HG02763 (cell line): ENCODE measurements around the gene FADS6.

Source experiments
- ATAC-seq: cut with Tn5 transposase; IDR thresholded peaks from one replicate; pipeline ENCODE4 v1.9.1; 2021; ENCODE audit warnings: mild to moderate bottlenecking, moderate library complexity; ENCODE audit not compliant: unreplicated experiment

The FADS6 gene, protein sequence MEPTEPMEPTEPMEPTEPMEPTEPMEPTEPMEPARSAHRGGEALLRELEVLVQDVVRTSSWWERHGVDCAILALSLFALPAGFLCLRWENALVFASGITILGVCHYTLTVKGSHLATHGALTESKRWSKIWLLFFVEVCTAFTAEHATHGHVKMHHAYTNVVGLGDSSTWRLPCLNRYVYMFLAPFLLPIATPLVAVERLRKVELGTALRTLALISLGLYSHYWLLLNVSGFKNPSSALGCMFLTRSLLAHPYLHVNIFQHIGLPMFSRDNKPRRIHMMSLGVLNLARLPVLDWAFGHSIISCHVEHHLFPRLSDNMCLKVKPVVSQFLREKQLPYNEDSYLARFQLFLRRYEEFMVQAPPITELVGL

DNA sequence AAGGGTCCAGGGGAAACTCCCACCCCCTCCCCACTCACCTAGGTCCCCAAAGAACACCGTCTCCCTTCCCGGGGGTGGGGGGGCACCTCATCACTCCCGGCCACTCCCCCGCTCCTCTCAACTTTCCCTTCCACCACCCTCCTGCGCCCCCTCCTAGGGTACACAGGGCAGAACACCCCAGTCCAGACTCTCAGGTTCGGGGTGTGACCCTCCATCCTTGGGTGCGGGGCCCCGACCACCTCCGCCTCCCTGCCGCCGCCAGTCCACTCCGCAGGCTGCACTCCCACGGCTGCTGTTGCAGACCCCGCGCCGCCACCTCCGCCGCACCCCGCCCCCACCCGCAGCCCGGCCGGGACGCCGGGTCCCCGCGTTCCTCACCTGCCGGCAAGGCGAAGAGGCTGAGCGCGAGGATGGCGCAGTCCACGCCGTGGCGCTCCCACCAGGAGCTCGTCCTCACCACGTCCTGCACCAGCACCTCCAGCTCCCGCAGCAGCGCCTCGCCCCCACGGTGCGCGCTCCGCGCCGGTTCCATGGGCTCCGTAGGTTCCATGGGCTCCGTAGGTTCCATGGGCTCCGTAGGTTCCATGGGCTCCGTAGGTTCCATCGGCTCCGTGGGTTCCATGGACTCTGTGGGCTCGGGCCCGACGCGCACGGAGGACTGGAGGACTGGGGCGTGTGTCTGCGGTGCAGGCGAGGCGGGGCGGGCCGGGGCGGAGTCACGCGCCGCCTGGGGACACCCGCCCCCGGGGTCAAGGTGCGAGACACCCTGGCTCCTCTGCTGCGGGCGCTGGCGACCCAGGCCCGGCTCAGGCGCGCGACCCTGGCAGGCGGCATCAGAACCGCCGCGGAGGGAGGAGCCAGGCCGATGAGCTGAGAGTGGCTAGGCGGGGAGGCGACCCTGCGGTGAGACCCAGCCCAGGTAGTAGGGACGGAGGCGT, at the start of gene FADS6:
FADS6 (minus strand) TSS at position 660 of the 938 bp plus-strand sequence; CDS start at position 622, 38 bp downstream.
- no peak for ATAC-seq

DNA sequence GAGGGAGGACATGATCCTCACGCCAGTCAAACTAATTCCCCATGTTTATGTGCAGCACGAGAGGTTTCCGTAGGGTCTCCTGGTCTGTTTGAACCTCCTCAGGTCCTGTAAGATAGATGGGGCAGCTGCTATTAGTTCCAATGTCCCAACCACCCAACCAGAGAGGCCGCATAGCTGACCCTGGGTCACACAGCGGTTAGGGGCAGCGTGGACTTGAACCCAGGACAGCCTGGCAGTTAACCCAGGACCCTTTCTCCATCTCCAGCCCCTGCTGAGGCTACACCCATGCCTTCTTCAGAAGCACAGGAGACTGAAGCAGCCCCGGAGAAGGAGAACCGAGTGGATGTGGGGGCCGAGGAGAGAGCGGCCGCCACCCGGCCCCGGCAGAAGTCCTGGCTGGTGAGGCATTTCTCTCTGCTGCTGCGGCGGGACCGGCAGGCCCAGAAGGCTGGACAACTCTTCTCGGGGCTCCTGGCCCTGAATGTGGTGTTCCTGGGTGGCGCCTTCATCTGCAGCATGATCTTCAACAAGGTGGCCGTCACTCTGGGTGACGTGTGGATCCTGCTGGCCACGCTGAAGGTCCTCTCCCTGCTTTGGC, 47.8 kb upstream of the FADS6 start:
- ATAC-seq: no peak

DNA sequence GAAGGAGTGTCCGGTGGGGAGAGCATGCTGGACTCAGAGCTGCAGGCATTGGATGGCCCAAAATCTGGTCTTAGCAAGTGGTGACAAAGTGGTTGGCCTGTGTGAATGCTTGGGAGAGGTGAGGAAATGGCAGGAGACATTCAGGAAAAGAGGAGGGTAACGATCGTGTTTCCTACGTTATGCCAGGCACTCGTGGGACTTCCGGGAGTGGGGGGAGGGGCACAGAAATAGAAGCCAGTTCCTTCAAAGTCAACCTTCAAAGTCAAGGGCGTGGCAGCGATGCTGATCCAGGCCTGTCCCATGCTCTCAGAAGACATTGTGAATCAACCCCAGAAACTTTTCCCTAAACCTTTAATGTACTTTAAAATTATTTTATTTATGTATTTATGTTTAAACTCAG, 46.1 kb upstream of the FADS6 start:
- no peak for ATAC-seq

DNA sequence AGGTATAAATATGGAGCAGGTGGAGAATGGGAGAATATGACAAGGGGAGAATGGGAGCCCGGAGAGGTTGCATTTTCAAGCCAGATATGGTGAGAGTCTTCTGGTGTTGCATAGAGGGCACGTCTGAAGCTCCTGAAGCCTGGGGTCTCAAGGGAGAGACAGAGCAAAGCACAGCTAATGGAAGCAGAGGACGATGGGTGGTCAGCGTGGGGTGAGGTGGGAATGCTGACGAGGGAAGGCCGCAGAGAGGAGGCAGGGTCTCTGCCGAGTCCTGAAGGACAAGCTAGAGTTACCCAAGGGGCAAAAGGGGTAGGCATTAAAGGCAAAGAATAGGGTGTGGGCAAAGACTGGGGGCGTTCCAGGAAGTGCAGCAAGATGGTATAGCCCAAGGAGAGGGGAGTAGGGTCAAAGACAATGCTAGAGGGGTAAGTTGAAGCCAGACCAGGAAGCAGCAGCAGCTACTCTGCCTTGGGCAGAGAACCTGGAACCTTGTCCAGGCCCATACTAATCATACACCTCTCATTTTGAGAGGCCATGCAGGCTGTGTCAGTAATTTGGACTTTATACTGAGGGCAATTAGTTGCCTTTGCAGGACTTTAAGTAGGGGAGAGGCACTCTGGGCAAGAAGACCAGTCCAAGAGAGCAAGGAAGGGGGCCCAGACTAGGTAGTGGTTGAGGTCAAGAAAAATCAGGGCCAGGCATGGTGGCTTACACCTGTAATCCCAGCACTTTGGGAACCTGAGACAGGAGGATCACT, 44.9 kb upstream of the FADS6 start:
- no peak for ATAC-seq

DNA sequence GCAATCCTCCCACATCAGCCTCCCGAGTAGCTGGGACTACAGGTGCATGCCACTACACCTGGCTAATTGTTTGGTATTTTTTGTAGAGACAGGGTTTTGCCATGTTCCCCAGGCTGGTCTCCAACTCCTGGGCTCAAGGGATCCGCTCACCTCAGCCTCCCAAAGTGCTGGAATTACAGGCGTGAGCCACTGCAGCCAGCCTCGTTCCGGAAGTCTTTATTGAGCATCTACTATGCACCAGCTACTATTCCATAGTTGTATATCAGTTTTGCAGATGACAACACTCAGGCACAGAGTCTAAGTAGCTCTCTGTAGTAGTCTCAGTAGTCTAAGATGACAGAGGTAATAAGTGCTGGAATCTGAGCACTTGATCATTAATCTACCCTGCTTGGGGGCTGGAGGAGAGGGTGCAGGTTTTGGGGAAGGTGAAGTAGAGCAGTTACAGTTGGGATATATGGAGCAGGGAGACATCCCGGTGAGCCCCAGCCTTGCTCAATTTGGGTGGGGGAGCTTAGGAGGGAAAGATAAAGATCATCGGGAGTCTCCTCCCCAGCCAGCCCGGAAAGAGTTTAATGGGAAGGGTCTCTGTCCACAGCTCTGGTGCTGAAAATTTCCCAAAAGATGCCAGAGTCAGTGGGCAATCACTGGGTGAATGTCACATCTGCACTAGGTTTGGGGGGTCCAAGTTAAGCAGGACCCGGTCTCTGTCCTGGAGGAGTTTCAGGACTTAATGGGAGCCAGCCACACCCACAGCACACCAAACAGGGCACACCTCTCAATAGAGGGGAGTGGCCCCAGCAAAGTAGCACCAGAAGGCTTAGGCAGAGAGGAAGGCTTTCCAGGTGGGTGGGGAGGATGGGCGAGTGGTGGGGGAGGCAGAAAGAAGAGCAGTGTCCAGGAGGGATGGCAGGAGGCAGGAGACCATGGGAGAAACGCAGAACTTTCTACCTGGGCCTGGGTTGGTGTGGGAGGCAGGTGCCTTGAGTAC, 43.9 kb upstream of the FADS6 start:
- ATAC-seq: no peak

DNA sequence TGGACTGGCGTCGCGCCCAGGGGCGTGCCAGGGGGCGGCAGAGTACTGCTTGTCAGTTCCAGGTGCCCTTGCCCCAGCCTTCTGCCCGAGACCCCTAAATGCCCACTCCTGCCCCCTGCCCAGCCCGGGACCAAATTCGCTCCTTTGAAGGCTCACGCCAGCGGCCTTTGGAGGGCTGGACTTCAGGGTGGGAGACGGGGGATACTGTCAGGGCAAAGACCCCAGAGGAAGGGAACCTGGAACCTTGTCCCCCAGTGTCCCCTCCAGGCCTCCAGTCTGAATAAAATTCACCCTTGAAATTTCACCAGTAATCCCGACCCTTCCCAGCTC, 43.0 kb upstream of the FADS6 start:
- no peak for ATAC-seq

DNA sequence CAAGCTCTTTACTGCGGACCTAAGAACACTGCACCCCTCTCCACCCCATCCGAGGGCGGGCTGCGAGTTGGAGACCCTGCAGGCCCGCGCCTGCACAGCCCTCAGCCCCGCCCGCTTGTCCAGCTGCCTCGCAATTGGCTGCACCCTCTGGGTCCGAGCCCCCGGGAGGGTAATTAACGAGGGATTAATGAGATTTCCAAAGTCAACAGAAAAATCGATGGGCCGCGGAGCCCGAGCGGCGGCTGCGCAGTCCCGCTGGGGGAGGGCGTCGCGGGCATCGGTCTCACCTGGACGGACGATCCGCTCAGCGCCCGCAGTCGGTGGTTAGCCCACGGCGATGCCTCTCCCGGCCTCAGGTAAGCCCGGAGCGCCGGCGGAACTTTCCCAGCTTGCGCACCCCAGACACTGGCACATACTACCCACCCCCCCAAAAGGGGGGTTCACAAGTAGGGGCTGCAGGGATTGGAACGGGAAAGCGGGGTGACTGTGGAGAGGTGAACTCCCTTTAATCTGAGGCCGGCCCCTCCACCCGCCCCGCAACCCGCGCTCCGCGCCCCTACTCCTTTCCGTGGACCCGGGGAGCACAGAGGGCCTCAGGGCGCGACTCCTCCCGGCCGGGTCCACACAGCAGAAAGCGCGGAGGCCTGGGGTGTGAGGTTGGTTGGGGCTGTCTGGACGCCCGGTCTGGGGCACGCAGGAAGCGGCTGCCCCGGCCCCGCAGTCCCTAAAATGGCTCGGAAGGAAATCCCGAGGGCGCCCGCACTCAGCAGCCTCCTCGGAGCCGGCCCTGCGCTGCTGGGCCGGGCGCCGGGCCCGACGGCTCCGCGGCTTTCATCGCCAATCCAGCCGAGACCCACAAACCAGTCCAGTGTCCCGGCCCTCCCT, 42.4 kb upstream of the FADS6 start, which contains the start of gene OTOP3:
OTOP3 (plus strand) TSS at position 314 of the 885 bp plus-strand sequence; CDS start at position 338, 24 bp downstream.
- ATAC-seq: no peak

DNA sequence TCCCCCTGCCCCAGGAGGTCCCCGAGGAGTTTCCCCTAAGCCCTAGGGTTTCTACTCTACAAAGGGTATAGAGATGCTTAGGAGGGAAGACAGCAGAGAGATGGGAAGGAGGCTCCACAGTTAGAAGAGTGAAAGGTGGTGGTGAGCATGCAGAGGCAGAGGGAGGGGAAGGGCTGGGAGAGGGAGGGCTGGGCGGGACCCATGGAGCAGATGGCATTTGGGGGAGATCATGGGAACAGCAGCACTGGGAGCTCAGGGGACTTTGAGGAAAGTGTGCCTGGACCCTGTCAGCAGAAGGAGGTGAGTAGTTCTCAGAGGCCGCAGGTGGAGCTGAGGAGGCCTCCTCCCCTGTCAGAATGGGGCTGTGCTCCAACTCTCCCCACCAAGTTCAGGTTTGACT, 41.6 kb upstream of the FADS6 start:
- no peak for ATAC-seq

DNA sequence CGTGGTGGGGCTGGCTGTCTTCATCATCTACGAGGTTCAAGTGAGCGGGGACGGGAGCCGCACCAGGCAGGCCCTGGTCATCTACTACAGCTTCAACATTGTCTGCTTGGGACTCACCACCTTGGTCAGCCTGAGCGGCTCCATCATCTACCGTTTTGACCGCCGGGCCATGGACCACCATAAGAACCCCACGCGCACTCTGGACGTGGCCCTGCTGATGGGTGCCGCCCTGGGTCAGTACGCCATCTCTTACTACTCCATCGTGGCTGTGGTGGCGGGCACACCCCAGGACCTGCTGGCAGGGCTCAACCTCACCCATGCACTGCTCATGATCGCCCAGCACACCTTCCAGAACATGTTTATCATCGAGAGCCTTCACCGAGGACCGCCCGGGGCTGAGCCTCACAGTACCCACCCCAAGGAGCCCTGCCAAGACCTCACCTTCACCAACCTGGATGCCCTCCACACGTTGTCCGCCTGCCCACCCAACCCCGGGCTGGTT, 37.2 kb upstream of the FADS6 start:
- ATAC-seq: no peak

DNA sequence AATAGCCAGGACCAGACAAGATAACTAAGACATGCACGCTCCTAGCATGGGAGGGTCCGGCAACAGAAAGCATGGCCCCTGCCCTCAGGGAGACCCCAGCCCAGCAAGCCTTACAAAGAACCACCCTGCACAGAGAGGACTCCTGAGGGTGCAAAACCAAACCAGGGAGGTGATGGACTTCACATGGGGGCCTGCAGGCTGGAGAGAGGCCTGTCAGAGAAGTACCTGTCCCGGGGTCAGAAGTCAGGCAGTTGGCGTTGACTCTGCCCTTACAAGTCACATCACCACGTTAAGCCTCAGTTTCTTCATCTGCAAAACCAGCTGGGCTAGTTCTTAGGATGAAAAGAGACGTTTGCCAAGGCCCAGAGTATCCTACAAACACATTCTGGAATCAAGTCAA, 35.4 kb upstream of the FADS6 start:
- ATAC-seq: no peak

DNA sequence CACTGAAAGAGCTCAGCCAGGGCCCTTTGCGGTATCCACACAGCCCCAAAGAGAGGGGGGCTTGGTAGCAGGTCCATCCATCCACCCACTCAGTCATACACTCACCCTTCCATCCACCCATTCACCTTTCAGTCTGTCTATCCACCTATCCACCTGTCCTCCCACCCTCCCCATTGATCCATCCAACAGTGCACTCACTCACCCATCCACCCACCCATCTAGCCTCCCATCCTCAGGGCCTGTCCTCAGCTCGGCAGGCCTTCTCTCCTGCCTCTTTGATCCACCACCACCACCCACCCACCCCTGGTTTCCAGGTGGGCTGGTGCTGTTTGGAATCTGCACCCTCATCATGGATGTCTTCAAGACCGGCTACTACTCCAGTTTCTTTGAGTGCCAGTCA, 31.8 kb upstream of the FADS6 start:
- ATAC-seq: no peak

DNA sequence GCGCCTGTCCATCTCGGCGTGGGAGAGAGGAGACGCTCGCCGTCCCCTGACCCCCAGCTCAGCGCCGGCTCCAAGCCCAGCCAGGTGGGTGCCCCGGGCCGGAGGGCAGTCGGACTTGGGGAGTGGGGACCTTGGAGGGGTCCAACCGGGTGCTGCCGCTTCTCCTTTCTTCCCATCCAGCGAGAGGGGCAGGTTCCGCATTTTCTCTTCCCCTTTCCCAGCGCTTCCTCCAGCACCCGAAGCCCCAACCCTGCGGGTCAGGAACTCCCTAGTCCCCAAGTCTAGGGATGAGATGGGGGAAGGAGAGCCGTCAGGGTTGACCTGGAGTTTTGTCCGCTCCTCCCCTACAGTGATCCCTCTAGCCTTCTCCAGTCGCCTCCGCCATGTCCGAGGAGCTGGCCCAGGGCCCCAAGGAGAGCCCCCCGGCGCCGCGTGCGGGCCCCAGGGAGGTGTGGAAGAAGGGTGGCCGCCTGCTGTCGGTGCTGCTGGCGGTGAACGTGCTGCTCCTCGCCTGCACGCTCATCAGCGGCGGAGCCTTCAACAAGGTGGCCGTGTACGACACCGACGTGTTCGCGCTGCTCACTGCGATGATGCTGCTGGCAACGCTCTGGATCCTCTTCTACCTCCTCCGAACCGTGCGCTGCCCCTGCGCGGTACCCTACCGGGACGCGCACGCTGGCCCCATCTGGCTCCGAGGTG, 31.0 kb upstream of the FADS6 start, which contains the start of gene OTOP2:
OTOP2 (plus strand) TSS at position 24 of the 699 bp plus-strand sequence; CDS start at position 384, 360 bp downstream.
- ATAC-seq: no peak

DNA sequence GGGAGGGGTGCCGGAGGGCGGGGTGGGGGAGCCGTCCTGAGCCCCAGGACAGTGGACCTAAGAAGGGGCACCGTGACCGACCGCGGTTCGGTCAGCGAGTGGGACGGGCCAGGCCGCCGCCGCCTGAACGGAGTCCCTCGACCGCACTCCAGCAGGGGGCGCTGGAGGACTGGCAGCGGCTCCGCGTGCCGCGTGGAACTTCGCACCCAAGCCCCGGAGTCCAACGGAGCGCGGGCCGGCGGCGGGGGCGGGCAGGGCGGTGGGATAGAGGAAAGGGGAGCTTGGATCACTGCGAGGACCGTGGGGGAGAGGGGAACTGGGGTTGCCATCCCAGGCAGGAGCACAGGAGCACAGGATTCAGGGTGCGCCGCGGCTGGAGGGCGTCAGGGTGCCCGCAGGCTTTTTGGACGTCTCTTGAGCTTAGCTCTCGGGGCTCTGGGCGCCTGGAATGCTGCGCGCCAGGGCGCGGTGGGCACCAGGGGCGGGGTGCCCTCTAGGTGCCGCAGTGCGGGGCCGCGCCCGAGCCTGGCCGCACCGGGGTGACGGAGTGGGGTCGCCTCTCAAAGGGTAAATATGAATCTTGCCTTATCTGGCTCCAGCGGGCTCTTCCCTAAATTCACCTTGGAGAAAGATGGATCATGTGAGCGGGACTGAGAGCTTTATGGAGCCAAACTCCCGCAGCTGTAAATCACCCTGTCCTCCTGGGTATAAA, 30.3 kb upstream of the FADS6 start:
- ATAC-seq: no peak

DNA sequence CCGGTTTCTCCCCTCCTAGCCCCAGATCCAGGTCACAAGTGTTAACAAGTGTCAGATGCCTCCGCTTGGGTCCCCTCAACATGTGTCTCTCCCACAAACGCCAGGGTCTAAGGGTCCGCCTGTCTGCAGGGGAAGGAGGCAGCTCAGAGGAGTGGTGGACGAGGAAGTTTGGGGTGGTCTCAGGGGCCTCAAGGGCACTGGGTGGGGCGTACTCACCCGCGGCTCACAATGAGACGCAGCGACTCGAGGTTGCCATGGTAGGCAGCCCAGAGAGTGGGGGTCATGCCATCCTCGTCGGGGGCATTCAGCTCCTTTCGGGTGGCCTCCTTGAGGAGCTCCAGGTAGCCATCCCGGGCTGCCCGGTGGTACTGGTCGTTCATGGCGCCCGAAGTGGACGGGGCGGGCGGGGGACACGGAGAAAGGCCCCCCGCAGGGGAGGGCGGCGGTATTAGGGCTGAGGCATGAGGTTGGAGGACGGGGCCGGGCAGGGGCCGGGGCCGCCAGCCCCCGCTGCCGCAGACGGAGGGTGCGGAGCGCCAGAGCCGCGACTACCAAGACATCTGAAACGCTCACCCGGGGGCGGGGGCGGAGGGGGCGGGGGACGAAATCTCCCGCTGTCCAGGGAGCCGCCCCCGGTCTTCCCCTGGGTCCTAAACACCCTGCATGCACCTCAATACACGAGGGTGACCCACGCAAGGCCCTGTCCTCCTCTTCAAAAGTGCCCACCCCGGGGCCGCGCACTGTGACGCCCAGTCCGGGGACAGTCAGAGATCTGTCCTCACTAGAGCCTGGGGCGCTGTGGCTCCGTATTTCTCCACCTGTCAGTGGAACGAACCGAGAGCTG, 29.5 kb upstream of the FADS6 start, which contains the start of gene USH1G:
USH1G (minus strand) TSS at position 562 of the 844 bp plus-strand sequence; CDS start at position 380, 182 bp downstream.
- no peak for ATAC-seq

DNA sequence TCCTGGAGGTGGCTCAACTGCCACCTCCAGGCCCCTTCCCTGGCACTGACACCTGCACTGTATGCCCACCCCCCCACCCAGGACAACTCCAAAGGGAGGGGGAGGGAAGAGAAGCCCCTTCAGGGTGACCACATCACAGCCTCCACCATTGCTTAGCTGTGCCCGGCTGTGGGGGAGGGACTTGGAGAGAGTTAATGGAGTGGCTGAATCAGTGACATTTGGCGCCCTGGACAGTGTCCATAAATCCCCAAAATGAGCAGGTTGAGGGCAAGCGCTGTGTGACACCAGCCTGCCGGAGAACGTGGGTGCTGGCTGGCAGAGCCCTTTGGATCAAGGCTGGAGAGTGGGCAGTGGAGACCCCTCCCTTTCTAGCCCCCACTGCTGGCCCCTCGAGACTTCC, 28.7 kb upstream of the FADS6 start:
- no peak for ATAC-seq

DNA sequence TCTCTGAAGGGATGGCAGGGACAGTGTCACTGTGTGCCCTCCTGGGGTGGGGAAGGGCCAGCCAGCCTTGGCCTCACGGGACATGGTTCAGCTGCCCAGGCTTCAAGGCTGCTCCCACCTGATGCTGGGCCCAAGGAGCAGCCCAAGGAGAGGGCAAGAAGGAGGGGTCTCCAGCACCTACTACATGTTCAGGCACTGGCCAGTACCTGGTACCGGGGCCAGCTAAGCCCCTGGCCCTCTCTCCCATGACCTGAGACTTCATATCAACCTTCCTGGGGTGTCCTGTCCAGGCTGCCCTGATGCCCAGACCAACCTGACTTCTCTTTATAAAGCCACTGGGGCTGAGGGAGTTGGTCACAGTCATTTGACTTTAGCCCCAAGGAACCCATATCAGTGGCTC, 28.3 kb upstream of the FADS6 start:
- ATAC-seq: no peak
